CD4-positive, alpha-beta T cell treated with Interleukin-15 for 4 hours (primary cell): ENCODE data around the gene GPBAR1.

ENCODE experiments used
- DNase-seq: peaks from one replicate; pipeline ENCODE4 v3.0.0-alpha.2; 2020; ENCODE audit warnings: low spot score

GPBAR1 gene, protein sequence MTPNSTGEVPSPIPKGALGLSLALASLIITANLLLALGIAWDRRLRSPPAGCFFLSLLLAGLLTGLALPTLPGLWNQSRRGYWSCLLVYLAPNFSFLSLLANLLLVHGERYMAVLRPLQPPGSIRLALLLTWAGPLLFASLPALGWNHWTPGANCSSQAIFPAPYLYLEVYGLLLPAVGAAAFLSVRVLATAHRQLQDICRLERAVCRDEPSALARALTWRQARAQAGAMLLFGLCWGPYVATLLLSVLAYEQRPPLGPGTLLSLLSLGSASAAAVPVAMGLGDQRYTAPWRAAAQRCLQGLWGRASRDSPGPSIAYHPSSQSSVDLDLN

GRCh38 chr2:218260742-218261422 is at the start of gene GPBAR1:
Gene GPBAR1 (plus strand): TSS chr2:218261015. CDS start chr2:218262725, 1,710 bp downstream.
- DNase-seq, result no peak

- DNase-seq, result no peak
These were observed 46.7 kb upstream of the GPBAR1 start for GRCh38 chr2:218214116-218214515.

DNA sequence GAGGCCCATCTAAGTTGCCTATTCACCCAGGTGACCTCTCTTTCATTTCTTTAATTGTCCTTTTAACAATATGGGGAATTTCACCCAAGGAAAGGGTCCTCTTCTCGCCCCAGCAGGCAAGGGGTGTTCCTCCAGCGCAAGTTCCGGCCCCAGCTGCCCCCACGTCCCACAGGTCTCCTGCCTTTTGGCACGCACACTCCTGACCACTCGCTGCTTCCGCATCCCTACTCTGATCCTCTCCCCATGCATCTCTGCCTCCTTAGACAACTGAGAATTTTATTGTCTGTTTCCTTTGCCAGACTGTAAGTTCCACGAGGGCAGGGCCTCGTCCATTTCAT is 44.5 kb upstream of the GPBAR1 start:
- no peak for DNase-seq

DNA sequence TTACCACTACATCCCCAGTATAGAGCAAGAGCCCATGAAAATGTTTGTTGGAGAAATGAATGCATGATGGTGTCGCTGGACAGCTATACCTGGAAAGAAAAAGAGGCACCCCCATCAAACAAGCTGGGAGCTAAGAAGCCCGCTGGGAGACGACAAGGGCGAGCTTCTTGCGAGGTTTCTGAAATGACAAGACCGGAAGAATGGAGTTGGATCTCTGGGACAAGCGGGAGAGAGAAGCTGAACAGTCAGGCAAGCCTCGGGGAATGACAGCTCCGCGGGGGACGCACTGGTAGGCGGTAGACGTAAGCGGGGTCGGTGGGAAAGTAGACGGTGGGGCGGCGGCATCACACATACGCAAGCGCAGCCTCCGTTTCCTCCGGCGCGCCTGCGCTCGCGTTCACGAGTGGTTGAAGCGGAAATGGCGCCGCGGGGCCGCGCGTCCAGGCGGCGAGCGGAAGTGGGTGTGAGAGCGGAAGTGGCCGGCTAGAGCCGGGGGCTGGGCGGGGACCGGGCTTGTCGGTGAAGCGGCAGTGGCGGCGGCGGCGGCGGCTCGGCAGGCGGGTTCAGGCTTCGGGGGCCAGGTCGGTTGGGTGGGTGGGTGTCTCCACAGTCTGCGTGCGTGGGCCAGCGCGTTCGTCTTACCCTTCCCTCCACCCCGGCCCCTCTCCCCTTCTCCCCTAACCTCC is 44.0 kb upstream of the GPBAR1 start, which contains the start of gene ARPC2:
TSS of gene ARPC2 (plus strand) at position 516 of the 686 bp plus-strand sequence. CDS start 282 bp downstream, outside the sequence.
- peak; percentile 92 for DNase-seq

GRCh38 chr2:218217360-218218267 is 43.2 kb upstream of the GPBAR1 start:
- peak; percentile 51 for DNase-seq

GRCh38 chr2:218218268-218219185 is 42.3 kb upstream of the GPBAR1 start:
- peak; percentile 67 for DNase-seq

DNA sequence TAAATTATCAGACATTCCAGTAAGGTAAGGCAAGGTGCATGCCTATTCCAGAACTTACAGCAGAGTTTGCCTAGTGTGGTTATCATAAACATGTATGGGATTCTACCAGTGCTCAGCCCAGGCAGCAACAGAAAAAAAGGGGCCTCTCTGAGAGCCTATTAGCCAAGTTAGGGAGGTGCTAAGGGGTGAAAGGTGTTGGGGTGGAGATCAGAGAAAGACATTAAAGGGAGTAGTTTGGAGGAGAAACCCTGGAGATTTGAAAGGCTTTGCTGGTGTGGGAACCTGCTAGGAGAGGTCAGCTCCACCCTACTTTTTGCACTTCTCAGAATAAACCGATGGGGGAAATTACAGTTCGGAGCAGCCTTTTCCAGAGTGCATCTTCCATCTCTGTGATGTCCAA is 40.9 kb upstream of the GPBAR1 start:
- DNase-seq, result no peak

- no peak for DNase-seq
These were observed 39.8 kb upstream of the GPBAR1 start for GRCh38 chr2:218221000-218221399.

DNA sequence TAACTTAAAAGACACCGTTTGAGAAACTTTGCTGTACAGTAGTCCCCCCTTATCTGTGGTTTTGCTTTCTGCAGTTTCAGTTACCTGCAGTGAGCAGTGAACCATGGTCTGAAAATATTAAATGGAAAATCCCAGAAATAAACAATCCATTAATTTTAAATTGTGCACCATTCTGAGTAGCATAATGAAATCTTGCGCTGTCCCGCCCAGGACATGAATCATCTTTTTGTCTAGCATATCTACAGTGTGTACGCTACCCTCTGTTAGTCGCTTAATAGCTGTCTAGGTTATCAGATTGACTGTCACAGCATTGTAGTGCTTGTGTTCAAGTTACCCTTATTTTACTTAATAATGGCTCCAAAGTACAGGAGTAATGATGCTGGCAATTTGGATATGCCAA is 37.8 kb upstream of the GPBAR1 start:
- DNase-seq, result peak; percentile 53

DNA sequence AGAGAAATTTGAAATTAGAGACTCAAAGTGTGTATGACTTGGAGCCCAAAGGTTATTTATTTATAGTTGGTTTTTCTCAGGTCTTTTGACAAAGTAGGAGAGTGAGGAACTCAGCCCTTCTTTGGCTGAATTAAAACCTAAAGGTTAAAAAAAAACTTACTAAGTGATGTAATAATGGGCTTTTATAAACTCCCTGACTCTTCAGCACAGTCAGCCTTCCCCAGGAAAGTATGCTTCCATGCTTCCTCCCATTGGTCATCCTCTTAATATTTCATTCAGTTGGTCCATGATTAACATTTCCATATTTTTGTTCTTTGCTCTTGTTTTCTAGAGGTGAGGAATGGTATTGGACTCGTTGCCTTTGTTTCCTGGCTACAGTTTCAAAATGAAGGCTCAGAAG is 36.6 kb upstream of the GPBAR1 start:
- DNase-seq, result no peak

- no peak for DNase-seq
These were observed 33.9 kb upstream of the GPBAR1 start for GRCh38 chr2:218226903-218227302.

GRCh38 chr2:218228366-218229090 is 32.3 kb upstream of the GPBAR1 start:
- DNase-seq, result no peak

DNA sequence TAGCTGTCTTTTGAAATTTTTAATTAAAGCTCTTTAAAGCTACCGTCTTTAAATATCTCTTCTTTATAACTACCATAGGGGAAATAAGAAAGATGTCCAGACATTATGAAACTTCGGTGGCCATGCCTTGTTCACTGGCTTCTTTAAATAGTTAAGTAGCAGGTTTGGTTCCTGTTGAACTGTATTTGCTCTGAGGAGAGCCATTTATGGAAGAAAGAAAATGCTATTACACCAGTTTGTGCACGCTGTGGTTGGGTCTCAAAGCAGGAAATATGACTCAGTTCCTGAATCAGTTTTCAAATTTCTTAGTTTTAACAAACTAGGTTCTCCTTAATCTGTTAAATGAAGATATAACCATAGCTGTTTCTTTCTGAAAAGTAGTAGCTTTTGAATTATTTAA is 31.6 kb upstream of the GPBAR1 start:
- DNase-seq, result peak; percentile 67

- no peak for DNase-seq
These were observed 31.0 kb upstream of the GPBAR1 start for GRCh38 chr2:218229851-218230250.

- DNase-seq, result peak; percentile 56
These were observed 29.9 kb upstream of the GPBAR1 start for GRCh38 chr2:218230882-218231281.

- no peak for DNase-seq
These were observed 27.3 kb upstream of the GPBAR1 start for GRCh38 chr2:218233543-218233942.

DNA sequence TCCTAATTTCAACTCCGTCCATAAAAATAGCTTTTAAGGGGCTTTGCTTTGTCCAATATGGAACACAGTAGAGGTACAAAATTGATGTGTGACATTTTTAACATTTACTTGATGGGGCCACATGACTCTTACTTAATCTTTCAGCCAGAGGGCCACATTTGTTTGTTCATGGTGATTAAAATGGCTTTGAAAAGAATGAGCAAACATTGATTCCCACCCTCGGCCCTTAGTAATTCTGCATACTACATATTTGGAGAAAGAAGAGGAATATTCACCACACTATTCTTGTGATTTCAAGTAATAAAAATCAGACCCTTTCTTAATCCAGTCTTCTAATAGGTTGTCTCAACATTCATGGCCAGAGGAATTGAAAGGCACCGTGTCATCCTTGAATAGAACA is 26.3 kb upstream of the GPBAR1 start:
- DNase-seq, result no peak

GRCh38 chr2:218235017-218235416 is 25.8 kb upstream of the GPBAR1 start:
- no peak for DNase-seq

DNA sequence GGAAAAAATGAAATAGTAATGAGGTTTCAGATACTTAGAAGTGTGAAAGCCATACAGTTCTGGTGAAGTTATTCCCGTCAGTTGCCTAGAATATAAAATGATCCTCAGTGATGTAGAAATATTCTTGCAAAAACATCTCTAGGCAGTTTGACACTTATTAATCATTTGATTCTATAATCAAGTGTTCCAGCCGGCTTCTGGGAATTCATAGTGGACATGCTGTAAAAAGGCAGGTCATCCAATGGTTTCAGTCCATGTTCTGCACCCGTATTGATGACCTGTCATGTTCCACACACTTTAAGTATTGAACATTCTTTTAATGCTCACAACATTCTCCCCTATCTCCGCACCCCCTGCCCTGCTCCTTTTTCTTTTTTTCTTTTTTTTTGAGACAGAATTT is 24.0 kb upstream of the GPBAR1 start:
- DNase-seq, result no peak

GRCh38 chr2:218238887-218239286 is 21.9 kb upstream of the GPBAR1 start:
- DNase-seq, result no peak
